ENCODE results near the gene DAPL1. TPM values are rescaled to one million over a fixed set of nuclear protein-coding genes. Genes with fewer than 3 reads are reported as not detected.

Gene DAPL1
- total RNA-seq, 2 experiments from 2014 or later, result not detected

- POLR2A ChIA-PET, result no interaction called here
- Mint-ChIP-seq H3K4me3 (no peak overlapping the region), H3K9me3 (no peaks in the 10 kb centered on the region), H3K36me3 (no peaks in the 10 kb centered on the region), H3K27me3 (peaks cover 4% of the 10 kb centered on the region), H3K27ac (no peak overlapping the region), H3K4me1 (no peaks in the 10 kb centered on the region)
- ATAC-seq (ENCODE audit: low read depth) (no peak), DNase-seq (no peak)
Measured at GRCh38 chr2:158762336-158762735, 32.8 kb upstream of the DAPL1 start.

GRCh38 chr2:158766524-158766923, 28.6 kb upstream of the DAPL1 start:
- Mint-ChIP-seq H3K4me1 (no peaks in the 10 kb centered on the region), H3K4me3 (no peak overlapping the region), H3K36me3 (no peaks in the 10 kb centered on the region), H3K27me3 (peaks cover 3% of the 10 kb centered on the region), H3K27ac (no peak overlapping the region), H3K9me3 (peaks cover 1% of the 10 kb centered on the region)
- POLR2A ChIA-PET, result no interaction called here
- no peak for DNase-seq
- no peak for ATAC-seq (ENCODE audit: low read depth)

- ATAC-seq (ENCODE audit: low read depth) (no peak), DNase-seq (no peak)
- Mint-ChIP-seq H3K36me3 (no peaks in the 10 kb centered on the region), H3K27me3 (no peaks in the 10 kb centered on the region), H3K4me1 (peaks cover 1% of the 10 kb centered on the region), H3K27ac (no peak overlapping the region), H3K4me3 (no peak overlapping the region), H3K9me3 (peaks cover 1% of the 10 kb centered on the region)
- POLR2A ChIA-PET, result no interaction called here
Measured at GRCh38 chr2:158772306-158773078, 22.6 kb upstream of the DAPL1 start.

GRCh38 chr2:158773121-158773520, 22.0 kb upstream of the DAPL1 start:
- ATAC-seq (ENCODE audit: low read depth) (no peak), DNase-seq (no peak)
- no peaks in the 10 kb centered on the region for H3K27me3 Mint-ChIP-seq
- no peak overlapping the region for H3K27ac Mint-ChIP-seq
- H3K9me3 Mint-ChIP-seq, result no peaks in the 10 kb centered on the region
- H3K36me3 Mint-ChIP-seq, result no peaks in the 10 kb centered on the region
- no peak overlapping the region for H3K4me3 Mint-ChIP-seq
- peaks cover 1% of the 10 kb centered on the region for H3K4me1 Mint-ChIP-seq
- POLR2A ChIA-PET, result no interaction called here

- Mint-ChIP-seq H3K4me1 (peaks cover 1% of the 10 kb centered on the region), H3K27me3 (peaks cover 2% of the 10 kb centered on the region), H3K36me3 (no peaks in the 10 kb centered on the region), H3K27ac (no peak overlapping the region), H3K4me3 (no peak overlapping the region), H3K9me3 (no peaks in the 10 kb centered on the region)
- POLR2A ChIA-PET, result no interaction called here
- ATAC-seq (ENCODE audit: low read depth) (no peak), DNase-seq (no peak)
Measured at GRCh38 chr2:158774681-158775080, 20.4 kb upstream of the DAPL1 start.

- no peak for ATAC-seq (ENCODE audit: low read depth)
- no peaks in the 10 kb centered on the region for H3K36me3 Mint-ChIP-seq
- DNase-seq, result no peak
- H3K27me3 Mint-ChIP-seq, result peaks cover 2% of the 10 kb centered on the region
- H3K27ac Mint-ChIP-seq, result no peak overlapping the region
- POLR2A ChIA-PET, result no interaction called here
- no peak overlapping the region for H3K4me3 Mint-ChIP-seq
- no peaks in the 10 kb centered on the region for H3K9me3 Mint-ChIP-seq
- peaks cover 1% of the 10 kb centered on the region for H3K4me1 Mint-ChIP-seq
Measured at GRCh38 chr2:158775273-158776027, 19.7 kb upstream of the DAPL1 start.

- ATAC-seq (ENCODE audit: low read depth) (no peak), DNase-seq (no peak)
- Mint-ChIP-seq H3K36me3 (no peaks in the 10 kb centered on the region), H3K27ac (no peak overlapping the region), H3K4me1 (peaks cover 1% of the 10 kb centered on the region), H3K27me3 (peaks cover 2% of the 10 kb centered on the region), H3K4me3 (no peak overlapping the region), H3K9me3 (no peaks in the 10 kb centered on the region)
- POLR2A ChIA-PET, result no interaction called here
Measured at GRCh38 chr2:158776231-158776630, 18.9 kb upstream of the DAPL1 start.

GRCh38 chr2:158777077-158777476, 18.0 kb upstream of the DAPL1 start:
- POLR2A ChIA-PET, result no interaction called here
- H3K27ac Mint-ChIP-seq, result no peak overlapping the region

GRCh38 chr2:158778243-158778642, 16.9 kb upstream of the DAPL1 start:
- no peak overlapping the region for H3K27ac Mint-ChIP-seq
- POLR2A ChIA-PET, result no interaction called here
- ATAC-seq (ENCODE audit: low read depth) (no peak), DNase-seq (no peak)
- no peak overlapping the region for H3K4me3 Mint-ChIP-seq
- peaks cover 1% of the 10 kb centered on the region for H3K4me1 Mint-ChIP-seq
- H3K36me3 Mint-ChIP-seq, result no peaks in the 10 kb centered on the region
- H3K9me3 Mint-ChIP-seq, result peaks cover 1% of the 10 kb centered on the region
- peaks cover 2% of the 10 kb centered on the region for H3K27me3 Mint-ChIP-seq

More at GRCh38 chr2:158777077-158777476, 18.0 kb upstream of the DAPL1 start:
- H3K4me3 Mint-ChIP-seq, result no peak overlapping the region
- ATAC-seq (ENCODE audit: low read depth), result no peak
- H3K36me3 Mint-ChIP-seq, result no peaks in the 10 kb centered on the region
- H3K27me3 Mint-ChIP-seq, result peaks cover 2% of the 10 kb centered on the region
- peaks cover 1% of the 10 kb centered on the region for H3K4me1 Mint-ChIP-seq
- DNase-seq, result no peak
- H3K9me3 Mint-ChIP-seq, result no peaks in the 10 kb centered on the region

GRCh38 chr2:158779621-158780020, 15.5 kb upstream of the DAPL1 start:
- ATAC-seq (ENCODE audit: low read depth) (no peak), DNase-seq (no peak)
- no peaks in the 10 kb centered on the region for H3K36me3 Mint-ChIP-seq
- H3K4me1 Mint-ChIP-seq, result peaks cover 1% of the 10 kb centered on the region
- POLR2A ChIA-PET, result no interaction called here
- peaks cover 1% of the 10 kb centered on the region for H3K9me3 Mint-ChIP-seq
- no peak overlapping the region for H3K4me3 Mint-ChIP-seq
- no peak overlapping the region for H3K27ac Mint-ChIP-seq
- peaks cover 2% of the 10 kb centered on the region for H3K27me3 Mint-ChIP-seq

- Mint-ChIP-seq H3K4me1 (no peaks in the 10 kb centered on the region), H3K36me3 (no peaks in the 10 kb centered on the region), H3K27me3 (peaks cover 2% of the 10 kb centered on the region), H3K27ac (no peak overlapping the region), H3K4me3 (no peak overlapping the region), H3K9me3 (peaks cover 1% of the 10 kb centered on the region)
- POLR2A ChIA-PET, result no interaction called here
- DNase-seq (no peak), ATAC-seq (ENCODE audit: low read depth) (no peak)
Measured at GRCh38 chr2:158781353-158781961, 13.7 kb upstream of the DAPL1 start.

GRCh38 chr2:158782136-158782535, 13.0 kb upstream of the DAPL1 start:
- DNase-seq (no peak), ATAC-seq (ENCODE audit: low read depth) (no peak)
- Mint-ChIP-seq H3K27me3 (peaks cover 2% of the 10 kb centered on the region), H3K4me1 (no peaks in the 10 kb centered on the region), H3K27ac (no peak overlapping the region), H3K36me3 (no peaks in the 10 kb centered on the region), H3K9me3 (peaks cover 1% of the 10 kb centered on the region), H3K4me3 (no peak overlapping the region)
- POLR2A ChIA-PET, result no interaction called here

- no peaks in the 10 kb centered on the region for H3K4me1 Mint-ChIP-seq
- H3K27ac Mint-ChIP-seq, result no peak overlapping the region
- DNase-seq (no peak), ATAC-seq (ENCODE audit: low read depth) (no peak)
- H3K9me3 Mint-ChIP-seq, result peaks cover 1% of the 10 kb centered on the region
- H3K27me3 Mint-ChIP-seq, result peaks cover 2% of the 10 kb centered on the region
- POLR2A ChIA-PET, result no interaction called here
- H3K4me3 Mint-ChIP-seq, result no peak overlapping the region
- no peaks in the 10 kb centered on the region for H3K36me3 Mint-ChIP-seq
Measured at GRCh38 chr2:158782616-158783015, 12.5 kb upstream of the DAPL1 start.

- Mint-ChIP-seq H3K9me3 (peaks cover 1% of the 10 kb centered on the region), H3K4me3 (no peak overlapping the region), H3K27ac (no peak overlapping the region), H3K36me3 (no peaks in the 10 kb centered on the region), H3K4me1 (no peaks in the 10 kb centered on the region), H3K27me3 (peaks cover 2% of the 10 kb centered on the region)
- DNase-seq (no peak), ATAC-seq (ENCODE audit: low read depth) (no peak)
- POLR2A ChIA-PET, result no interaction called here
Measured at GRCh38 chr2:158783923-158784322, 11.2 kb upstream of the DAPL1 start.

Data from activated naive CD8-positive, alpha-beta T cell treated with anti-CD3 and anti-CD28 coated beads, Interleukin-2, amount 10 ng/mL, durations not matched to agents 7 days and 5 days (primary cell).